GM21390 (cell line): ENCODE data around the gene TXNRD2.
"Not testable (repeated sequence)": the region's sequence is repeated elsewhere in the genome, so short reads cannot be mapped to it uniquely, and the experiment has no call there.

Source experiments
- ATAC-seq: cut with Tn5 transposase; IDR thresholded peaks from one replicate; pipeline ENCODE4 v1.9.1; 2021; ENCODE audit not compliant: unreplicated experiment

TXNRD2 gene

DNA sequence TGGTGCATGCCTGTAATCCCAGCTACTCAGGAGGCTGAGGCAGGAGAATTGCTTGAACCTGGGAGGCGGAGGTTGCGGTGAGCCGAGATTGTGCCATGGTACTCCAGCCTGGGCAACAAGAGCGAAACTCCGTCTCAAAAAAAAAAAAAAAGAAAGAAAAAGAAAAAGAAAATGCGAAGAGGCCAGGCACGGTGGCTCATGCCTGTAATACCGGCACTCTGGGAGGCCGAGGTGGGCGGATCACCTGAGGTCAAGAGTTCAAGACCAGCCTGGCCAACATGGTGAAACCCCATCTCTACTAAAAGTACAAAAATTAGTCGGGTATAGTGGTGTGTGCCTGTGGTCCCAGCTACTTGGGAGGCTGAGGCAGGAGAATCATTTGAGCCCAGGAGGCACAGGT, 15.6 kb downstream of the TXNRD2 start:
- ATAC-seq: not testable (repeated sequence)

DNA sequence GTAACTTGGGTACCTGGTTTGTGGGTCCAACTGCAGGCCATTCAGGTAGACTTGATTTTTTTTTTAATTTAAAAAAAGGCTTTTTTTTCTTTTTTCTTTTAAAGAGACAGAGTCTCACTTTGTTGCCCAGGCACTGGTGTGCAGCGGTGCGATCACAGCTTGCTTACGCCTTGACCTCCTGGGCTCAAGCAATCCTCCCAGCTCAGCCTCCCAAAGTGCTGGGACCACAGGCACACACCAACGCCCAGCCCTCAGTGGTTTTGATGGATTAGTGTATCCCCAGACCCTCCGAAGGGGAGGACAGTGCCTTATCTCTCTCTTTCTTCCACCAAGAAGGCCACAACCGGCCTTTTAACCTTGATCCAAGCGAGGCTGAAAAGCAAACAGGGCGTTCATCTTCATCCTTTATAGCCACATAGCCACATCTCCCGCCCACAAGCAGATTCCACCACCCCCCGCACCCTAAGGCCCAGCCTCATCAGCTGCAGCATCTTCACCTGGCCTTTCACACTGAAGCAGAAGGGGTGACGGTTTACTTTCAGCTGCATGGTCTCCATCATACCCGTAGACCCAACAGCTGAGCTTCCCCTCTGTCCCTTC, 17.6 kb downstream of the TXNRD2 start:
- ATAC-seq: no peak

DNA sequence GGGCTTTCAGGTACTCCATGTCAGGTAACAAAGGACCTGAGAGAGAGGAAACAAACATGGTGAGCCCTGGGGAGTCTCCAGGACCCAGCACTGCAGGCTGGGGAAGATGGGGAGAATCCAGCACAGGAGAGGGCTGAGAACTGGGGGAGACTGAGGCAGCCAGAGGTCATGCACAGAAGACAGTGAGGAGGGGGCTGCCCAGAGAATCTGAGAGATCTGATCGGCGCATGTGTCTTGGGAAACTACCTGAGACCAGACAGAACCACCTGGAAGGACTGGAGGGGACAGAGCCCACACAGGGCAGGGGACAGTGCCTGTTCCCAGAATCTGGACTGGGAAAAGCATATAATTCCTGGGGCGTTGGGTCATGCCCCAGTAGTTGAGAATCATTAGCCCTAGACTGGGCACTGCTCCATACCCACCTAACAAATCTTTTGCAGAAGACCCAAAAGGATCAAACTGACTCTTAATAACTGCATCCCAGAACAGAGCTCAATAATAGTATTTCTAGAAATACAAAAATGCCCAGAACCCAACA, 20.0 kb downstream of the TXNRD2 start:
- ATAC-seq: no peak

DNA sequence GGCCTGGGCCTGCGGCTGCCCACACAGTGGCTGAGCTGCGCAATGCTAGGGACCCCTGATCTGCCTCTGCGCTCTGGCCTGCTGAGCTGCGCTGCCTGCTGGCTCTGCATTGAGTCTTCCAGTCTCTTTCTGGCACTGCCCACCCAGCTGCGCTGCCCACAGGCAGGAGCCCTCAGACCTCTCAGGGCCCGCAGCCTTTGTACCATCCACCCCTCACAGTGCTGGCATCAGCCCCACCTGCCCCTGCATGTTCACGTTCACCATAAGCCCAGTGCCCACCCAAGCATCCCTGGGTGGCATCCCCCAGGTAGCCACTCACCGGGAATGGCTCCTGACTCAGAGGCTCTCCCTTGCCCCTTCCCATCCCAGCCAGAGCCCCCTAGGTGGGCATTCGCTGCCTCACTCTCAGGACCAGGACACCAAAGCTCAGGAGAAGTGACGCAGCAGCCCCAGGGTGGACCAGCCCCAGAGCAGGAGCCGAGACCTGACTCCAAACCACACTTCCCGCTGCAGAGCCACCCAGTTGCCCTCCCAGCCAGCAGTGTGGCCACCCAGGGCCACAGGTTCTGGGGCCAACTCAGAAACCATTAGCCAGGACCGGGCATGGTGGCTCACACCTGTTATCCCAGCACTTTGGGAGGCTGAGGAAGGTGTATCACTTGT, 21.8 kb downstream of the TXNRD2 start:
- ATAC-seq: no peak

DNA sequence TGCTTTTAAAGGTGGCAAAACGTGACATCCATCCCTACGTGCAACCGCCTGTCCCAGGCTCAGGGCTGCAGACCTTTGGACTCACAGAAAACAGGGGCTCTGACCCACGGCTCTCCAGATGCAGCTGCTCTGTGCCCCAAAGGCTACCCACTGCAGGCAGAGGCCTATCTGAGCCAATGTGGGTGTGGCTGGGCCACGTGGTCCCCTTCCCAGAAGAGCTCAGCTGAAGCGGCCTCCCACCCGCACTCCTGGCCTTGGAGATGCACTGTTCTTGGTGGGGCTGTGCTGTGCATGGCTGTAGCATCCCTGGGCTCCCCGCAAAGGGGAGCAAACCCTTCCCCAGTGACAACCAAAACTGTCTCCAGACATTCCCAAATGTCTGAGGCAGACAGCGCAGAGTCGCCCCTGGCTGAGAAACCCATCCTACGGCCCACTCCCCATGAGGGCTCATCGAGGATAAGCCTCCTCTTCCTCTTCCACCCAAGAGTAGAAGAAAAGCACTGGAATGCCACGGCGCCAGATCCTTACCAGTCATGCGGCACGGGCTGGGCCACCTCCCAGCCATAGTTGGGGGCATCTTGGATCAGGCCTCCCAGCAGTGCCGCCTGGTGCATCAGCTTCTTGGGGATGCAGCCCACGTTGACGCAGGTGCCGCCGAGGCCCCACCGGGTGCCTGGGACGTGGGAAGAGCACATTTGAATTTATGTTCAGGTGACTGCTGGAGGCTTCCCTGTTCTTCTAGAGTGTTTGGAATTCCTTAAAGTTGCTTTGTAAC, 23.1 kb downstream of the TXNRD2 start:
- ATAC-seq: no peak

DNA sequence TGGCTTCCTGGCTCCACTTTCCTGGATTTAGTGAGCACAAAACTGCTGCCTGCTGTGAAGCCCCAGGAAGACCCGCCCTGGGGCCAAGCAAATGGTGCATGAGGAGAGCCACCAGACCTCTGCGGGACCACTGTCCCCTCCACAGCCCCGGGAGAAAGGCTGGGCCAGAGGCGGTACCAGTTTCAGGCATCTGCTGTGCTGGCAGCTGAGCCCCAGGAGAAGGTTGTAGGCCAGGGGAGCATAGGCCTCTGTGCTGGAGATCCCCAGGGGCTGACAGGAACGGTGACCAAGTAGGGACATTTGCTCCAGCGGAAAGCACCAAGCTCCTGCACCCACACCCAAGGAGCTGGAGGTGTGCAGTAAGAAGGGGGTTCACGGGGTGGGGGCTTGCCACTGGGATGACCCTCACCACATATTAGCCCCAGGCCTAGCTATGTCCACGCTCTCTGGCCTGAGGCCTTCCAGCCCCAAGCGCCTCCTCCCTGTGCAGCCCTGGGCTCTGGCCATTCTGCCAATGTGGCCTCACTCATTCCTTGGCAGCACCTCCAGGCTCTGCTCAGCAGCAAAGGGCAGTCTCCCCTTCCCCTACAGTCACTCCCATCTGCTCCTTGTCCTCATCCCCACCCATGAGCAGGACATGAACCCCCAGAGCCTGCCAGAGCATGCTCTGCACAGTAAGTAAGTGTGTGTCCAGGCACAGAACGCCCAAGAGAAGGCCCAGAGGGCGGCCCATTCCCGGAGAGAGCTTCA, 24.1 kb downstream of the TXNRD2 start:
- no peak for ATAC-seq

DNA sequence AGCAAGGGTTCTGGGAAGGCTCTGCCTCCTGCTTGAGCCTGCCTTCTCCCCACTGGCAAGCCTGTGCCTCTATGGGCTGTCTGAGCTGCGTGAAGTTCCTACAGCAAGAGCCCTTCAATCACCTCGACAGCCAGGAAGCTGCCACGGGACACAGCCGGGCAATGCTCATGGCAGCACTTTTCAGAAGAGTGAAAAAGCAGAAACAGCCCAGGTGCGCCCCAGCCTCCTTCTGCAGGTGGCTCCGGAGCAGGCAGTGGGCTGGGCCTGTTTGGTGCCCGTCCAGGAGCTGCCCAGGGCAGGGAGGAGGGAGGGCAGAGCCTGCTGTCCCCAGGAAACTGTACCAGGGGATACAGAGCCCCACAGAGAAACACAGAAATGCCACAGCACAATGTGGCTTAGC, 24.7 kb downstream of the TXNRD2 start:
- no peak for ATAC-seq

DNA sequence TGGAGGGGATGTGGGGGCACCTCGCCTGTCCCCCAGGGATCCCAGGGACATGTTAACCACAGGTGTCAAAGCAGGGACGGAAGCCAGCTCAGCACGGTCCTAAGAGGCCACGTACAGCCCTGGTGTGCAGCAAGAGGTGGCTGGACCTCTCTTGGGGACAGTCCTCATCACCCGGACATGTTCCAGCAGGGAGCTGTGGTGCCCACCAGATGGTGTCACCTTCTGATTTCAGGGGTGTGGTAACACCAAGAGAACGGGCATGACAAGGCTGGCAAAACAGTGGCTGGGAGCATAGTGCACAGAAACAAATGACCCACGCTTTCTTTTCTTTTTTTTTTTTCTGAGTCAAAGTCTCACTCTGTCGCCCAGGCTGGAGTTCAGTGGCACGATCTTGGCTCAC, 25.6 kb downstream of the TXNRD2 start:
- ATAC-seq: no peak

DNA sequence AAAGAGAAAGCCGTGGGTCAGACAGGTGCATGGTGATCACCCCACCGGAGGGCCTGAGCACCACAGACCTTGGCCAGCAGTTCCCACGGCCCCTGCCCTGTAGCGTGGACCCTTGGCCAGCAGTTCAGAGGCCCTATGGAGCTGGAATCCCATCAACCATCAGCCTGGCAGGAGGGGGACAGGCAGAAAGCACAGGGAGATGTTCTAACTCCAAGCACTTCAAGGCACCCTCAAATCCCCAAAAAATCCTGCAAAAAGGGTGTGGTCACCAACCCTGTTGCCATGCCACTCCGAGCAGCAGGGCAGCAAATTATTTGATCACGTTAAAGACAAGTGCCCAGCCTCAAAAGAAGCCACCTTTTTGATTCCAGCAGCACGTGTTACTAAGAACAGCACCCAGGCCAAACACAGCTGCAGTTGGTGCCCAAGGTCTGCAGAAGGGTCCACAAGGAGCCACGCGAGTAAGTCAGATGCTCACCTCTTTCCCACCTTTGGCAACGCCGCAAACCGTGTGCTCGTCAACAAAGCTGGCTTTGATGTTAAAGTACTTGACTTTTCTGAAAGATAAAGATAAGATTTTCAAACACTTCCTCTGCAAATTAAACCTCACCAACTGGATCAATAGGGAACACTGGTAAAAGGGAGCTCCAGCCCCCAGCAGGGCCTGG, 26.2 kb downstream of the TXNRD2 start:
- ATAC-seq: no peak

DNA sequence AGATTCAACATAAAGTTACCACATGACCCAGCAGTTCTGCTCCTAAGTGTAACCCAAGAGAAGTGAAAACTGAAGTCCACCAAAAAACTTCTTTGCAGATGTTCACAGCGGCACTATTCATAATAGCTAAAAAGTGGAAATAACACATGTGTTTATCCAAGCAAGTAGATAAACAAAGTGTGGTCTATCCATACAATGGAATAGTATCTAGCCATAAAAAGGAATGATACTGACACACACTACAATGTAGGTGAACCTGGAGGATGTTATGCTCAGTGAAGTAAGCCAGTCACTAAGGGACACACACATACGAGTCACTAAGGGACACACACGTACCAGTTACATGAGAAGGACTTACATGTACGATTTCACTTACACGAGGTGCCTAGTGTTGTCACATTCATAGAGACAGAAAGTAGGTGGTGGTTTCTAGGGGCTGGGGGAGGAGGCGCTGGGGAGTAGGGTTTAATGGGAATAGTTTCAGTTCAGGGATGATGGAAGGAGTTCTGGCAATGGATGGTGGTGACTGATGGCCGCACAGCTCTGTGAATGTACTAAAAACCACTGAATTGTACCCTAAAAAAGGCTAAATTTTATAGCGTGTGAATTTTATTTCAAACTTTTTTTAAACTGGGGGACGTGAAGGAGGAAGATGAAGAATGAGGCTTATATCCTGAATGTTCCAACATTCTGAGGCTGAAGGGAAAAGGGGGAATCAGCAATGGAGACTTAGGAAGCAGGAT, 27.2 kb downstream of the TXNRD2 start:
- ATAC-seq: no peak

DNA sequence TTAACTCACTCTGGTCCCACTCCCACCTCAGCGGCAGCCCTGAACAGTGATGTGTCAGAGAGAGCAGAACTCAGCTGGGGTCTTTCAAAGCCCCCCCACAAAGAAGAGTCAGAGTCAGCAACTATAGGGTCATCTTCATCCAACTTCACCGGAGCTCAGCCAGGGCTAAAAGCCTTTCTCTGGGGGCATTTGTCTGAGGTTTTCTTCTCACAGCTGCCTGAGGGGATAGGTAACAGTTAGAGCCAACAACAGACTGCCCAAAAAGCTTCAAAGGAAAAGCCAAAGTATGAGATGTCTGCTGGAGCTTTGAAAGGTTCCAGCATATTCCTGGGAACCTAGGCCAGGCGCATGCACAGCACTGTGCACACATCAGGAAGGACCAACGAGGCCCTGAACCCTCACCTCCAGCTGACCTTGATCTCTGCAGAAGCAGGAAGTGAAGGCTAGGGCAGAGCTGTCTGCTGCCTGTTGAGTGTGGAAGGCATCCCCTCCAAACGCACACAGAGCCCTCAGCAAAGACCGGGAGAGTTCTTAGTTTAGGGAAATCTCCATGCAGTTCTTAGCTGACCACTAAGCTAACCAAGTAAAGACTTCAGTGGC, 28.2 kb downstream of the TXNRD2 start:
- no peak for ATAC-seq

DNA sequence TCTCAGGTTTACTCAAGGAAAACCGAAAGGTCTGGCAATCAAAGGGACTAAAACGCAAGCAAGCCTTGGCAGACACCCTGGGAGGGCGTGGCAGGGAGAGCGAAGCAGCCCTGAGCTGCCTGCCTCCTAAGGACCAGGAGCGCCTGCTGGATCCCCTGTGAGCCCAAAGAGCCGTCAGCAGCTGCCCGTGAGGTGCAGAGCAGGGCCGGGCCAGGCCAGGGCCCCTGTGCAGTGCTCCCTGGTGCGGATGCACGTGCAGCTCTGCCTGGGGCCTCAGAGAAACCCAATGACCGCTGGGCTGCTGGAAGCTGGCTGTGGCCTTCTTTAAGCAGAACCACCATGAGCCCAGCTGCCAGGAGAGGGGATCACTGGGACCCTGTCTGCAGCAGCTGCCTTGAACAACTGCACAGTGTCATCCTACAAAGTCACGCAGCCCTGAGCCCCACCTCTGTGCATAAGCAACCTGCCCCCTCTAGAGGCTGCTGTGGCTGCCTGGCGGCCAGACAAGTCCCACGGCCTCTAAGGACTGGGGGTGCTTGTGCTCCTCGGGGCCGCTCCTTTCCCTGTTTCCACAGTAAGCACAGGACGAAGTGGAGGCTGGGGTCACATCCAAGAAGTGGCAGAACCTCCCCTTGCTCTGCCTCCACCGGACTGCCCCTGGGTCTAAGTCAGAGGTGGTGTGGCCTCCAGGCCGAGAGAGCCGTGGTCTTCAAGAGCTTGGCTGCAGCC, 29.2 kb downstream of the TXNRD2 start:
- ATAC-seq: no peak

DNA sequence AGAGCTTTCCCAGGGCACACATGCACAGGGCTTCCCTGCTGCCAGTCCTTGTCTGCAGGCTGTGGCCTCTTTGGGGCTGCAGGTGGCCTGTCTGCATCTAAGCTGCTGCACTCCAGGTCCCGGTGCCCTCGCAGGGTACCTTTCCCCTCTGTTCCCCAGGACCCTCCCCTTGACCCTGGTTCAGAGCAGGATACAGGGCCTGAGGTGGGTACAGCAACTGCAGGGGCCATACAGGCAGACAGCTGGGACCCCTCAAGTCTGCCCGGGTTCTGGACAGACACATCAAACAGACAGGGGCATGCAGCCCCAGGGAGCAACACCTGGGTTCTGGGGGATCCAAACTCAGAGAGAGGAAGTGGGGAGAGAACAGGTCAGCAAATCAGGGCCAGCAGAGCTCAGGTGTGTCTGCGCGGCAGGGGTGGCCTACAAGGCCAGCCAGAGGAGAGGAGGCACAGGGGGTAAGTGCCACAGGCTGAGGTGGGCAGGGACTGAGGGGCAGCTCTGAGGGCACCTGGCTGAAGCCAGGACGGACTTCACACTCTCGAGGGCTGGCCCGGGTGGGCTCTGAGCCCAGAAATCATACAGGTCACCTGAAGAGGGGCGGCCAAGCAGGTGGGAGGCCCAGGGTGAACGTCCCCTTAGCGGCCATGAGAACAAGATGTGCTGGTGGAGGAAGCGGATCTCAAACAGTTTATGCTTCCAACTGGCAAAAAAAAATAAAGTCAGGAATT, 29.9 kb downstream of the TXNRD2 start:
- ATAC-seq: no peak

DNA sequence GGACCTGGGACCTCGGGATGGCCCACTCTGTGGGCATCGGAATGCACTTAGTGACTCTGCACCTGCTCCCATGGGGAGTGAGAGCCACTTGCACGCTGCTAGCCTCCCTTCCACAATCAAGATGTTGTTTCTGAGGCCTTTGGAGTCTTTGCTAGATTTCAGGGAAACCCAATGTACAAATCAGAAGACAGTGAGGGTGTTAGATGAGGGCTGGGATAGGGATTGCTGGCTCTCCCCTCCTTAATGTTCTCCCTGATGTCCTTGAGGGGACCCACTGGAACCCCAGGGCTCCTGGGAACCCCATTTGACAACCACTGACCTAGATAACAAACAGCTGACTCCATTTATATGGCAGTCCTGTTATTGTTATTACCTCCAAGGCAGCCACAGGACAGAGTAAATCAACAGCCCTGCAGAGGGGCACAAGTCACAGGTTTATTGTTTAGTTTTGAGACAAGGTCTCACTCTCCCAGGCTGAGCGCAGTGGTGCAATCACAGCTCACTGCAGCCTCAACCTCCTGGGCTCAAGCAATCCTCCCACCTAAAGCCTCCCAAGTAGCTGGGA, 31.4 kb downstream of the TXNRD2 start:
- no peak for ATAC-seq

DNA sequence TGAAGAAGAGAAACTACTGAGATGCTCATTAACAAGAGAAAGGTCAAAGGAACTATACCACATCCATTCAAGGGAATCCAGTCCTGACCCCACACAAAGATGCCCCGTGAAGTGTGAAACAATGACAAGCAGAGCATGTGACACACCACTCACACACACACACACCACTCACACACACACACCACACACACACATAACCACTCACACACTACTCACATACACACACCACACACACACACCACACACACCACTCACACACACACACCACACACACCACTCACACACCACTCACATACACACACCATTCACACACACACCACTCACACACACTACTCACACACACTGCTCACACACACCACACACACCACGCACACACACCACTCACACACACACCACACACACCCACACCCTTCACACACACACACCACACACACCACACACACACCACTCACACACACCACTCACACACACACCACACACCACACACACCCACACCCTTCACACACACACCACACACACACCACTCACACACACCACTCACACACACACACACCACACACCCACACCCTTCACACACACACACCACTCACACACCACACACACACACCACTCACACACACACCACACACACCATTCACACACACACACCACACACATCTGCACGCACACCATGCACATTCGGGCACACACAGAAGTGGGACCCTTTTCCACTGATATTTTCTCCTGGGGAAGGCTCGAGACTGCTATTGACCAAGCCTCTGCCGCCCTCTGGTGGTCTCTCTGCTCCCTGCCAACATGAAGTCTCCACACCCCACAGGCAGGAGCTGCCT, 32.1 kb downstream of the TXNRD2 start:
- ATAC-seq: no peak

DNA sequence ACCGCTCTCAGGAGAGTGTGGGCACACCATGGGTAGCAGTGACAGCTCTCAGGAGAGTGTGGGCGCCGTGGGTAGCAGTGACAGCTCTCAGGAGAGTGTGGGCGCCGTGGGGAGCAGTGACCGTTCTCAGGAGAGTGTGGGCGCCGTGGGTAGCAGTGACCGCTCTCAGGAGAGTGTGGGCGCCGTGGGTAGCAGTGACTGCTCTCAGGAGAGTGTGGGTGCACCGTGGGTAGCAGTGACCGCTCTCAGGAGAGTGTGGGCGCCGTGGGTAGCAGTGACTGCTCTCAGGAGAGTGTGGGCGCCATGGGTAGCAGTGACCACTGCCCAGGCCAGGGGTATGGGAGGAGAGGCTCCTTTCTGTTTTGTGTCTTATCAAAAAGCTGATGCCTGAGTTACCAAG, 33.7 kb downstream of the TXNRD2 start:
- not testable (repeated sequence) for ATAC-seq

DNA sequence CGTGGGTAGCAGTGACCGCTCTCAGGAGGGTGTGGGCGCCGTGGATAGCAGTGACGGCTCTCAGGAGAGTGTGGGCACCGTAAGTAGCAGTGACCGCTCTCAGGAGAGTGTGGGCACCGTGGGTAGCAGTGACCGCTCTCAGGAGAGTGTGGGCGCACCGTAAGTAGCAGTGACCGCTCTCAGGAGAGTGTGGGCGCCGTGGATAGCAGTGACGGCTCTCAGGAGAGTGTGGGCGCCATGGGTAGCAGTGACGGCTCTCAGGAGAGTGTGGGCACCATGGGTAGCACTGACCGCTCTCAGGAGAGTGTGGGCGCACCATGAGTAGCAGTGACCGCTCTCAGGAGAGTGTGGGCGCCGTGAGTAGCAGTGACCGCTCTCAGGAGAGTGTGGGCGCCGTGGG, 34.8 kb downstream of the TXNRD2 start:
- not testable (repeated sequence) for ATAC-seq
